Erythroblast (primary cell): ENCODE measurements around the gene RAB18.

Source experiments
- GATA1 ChIP-seq: IDR thresholded peaks from 2 replicates; pipeline ENCODE4 v1.6.1; 2011; ENCODE audit warnings: low read depth, mild to moderate bottlenecking, control low read depth, low read length, moderate library complexity
- POLR2A ChIP-seq: IDR thresholded peaks from 2 replicates; pipeline ENCODE4 v1.6.1; 2011; ENCODE audit warnings: mild to moderate bottlenecking, low read length

DNA sequence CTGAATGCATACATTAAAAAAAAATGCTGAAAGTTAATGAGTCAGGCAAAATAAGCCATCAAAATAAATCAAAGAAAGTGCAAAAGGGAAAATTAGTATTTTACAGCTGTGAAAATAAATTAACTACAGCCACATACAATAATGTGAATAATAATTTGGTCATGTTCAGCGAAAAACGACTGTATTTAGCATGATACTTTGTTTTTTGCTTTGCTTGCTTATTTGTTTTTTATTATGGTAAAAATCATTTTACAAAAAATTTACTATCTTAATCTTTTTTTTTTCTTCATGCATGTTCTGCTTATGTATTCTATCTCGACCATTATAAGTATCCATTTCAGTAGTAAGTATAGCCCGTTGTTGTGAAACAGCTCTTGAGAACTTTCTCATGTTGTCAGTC, 77.1 kb downstream of the RAB18 start:
- TF ChIP-seq POLR2A = no peak
- no peak for TF ChIP-seq GATA1
